HG03521 (cell line): Measurements from ENCODE around the gene ZNF160.
"Not testable (repeated sequence)": the region's sequence is repeated elsewhere in the genome, so short reads cannot be mapped to it uniquely, and the experiment has no call there.

Source experiments
- ATAC-seq: cut with Tn5 transposase; IDR thresholded peaks from one replicate; pipeline ENCODE4 v1.9.1; 2021; ENCODE audit warnings: mild to moderate bottlenecking, moderate library complexity; ENCODE audit not compliant: unreplicated experiment

The ZNF160 gene

GRCh38 chr19:53034054-53034453 lies 69.2 kb downstream of the ZNF160 start:
- ATAC-seq = no peak

GRCh38 chr19:53028306-53028705 lies 74.9 kb downstream of the ZNF160 start:
- ATAC-seq = not testable (repeated sequence)

- no peak for ATAC-seq
Measured at GRCh38 chr19:53019684-53020083, 83.5 kb downstream of the ZNF160 start.
